CD4-positive, alpha-beta T cell treated with Interleukin-4 for 4 hours (primary cell): Measurements from ENCODE around the gene TRIML2.

Source experiments
- DNase-seq: peaks from one replicate; pipeline ENCODE4 v3.0.0-alpha.2; 2020

The TRIML2 gene, protein sequence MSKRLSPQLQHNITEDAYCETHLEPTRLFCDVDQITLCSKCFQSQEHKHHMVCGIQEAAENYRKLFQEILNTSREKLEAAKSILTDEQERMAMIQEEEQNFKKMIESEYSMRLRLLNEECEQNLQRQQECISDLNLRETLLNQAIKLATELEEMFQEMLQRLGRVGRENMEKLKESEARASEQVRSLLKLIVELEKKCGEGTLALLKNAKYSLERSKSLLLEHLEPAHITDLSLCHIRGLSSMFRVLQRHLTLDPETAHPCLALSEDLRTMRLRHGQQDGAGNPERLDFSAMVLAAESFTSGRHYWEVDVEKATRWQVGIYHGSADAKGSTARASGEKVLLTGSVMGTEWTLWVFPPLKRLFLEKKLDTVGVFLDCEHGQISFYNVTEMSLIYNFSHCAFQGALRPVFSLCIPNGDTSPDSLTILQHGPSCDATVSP

GRCh38 chr4:188109157-188109755, at the start of gene TRIML2:
TRIML2 (minus strand) TSS chr4:188109603; CDS start chr4:188105368, 4,235 bp downstream.
- DNase-seq: no peak

DNA sequence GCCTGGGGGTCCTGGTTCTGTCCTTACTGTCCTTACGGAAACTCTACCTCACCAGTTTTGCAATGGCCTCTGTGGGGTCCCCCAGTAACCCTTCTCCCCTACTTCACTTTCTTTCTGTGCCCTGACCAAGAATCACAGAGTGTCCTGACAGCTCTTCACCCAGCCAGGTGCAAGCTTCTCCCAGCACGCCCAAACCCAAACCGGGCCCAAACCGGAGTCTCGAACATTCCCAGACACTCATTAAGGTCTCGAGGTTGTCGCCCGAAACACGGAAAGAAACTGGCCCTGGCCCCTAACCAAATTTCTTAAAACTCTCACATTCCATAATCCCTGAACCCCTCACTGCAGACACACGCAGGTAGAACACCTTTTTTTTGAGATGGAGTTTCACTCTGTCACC, 48.9 kb upstream of the TRIML2 start:
- DNase-seq: no peak

DNA sequence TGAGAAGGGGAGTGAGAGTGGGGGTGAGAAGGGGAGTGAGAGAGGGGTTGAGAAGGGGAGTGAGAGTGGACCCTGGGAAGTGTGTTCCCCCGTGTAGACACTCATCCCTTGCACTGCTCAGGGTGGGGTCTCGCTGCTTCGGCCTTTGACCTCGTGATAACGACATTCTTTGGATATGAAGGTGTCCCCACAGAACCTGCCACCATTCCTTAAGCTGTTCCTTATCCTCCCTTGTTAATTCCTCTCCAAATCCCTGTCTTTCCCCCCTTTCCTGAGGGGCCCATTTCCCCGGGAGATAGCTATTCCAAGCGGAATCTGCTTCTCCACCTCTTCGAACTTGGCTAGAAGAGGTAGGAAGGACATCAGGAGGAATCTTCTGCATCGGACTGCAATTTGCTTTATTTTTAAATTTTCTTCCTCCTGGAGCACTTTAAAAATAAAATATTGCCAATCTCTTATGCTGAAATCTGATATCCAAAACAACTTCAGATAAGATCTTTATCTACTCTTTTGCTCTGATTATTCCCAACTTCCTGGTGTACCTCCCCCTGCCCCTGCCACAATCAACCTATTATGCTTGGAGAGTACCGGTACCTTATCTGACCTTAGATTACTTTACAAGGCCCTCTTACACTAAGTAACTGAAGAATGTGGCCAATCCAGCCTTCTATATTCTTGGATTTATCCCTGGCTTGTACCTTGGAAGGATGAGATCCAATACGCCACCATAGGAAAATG, 45.4 kb upstream of the TRIML2 start:
- DNase-seq: no peak

DNA sequence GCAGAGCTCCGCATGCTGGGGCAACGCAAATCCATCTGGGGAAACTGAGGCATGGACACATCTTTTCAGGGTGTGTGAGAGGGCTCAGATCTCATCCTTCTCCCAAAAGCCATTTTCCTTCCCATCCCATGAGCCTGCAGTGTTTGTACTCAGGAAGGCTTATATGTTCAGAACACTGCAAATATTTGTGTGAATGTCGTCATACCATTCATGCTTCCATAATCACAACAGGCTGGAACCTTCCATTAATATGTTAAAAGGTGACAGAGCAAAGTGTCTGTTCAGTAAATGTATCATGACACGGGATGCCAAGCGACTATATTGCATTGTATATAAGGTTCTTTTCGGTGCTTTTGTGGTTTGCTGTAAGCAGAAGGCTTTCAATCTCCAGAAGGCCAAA, 38.4 kb upstream of the TRIML2 start:
- DNase-seq: no peak

DNA sequence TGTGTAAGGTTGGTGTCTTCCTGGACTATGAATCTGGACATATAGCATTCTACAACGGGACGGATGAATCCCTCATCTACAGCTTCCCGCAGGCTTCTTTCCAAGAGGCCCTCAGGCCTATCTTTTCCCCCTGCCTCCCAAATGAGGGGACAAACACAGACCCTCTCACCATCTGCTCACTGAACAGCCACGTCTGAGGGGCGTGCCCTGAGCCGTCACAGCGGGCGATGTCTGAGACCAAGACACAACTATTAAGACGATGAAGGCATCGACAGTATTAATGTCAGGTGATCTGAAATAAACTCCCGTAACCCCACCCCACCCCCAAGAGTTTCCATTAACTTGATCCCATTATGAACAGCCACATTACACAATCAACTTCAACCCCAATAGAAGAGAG, 37.8 kb upstream of the TRIML2 start:
- no peak for DNase-seq

DNA sequence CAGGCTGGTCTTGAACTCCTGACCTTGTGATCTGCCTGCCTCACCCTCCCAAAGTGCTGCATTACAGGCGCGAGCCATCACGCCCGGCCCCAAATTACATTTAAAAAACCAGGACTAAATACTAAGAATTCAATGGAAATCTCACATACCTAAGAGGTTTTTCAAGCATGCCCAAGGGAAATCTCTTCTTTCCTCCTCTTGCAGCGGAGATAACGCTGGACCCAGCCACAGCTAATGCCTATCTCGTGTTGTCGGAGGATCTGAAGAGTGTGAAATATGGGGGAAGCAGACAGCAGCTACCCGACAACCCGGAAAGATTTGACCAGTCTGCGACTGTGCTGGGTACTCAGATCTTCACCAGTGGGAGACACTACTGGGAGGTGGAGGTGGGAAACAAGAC, 37.2 kb upstream of the TRIML2 start:
- no peak for DNase-seq

GRCh38 chr4:188145601-188146000, 36.2 kb upstream of the TRIML2 start:
- no peak for DNase-seq

DNA sequence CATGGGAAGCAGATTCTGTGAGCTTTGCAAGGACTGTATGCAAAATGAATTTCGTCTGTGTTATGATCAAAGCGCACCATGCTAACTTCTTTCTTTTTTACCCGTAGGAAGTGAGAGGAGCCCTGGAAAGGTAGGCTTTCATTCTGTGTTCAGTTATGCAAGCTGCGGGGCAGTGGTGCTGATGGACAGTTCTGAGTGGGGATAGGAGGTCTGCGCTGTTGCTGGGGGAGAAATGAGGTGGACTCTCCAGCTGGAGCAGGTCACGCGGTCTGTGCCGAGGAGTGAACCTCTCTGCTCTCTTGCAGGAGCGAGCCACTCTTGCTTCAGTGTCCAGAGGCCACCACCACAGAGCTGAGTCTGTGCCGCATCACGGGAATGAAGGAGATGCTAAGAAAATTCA, 34.3 kb upstream of the TRIML2 start:
- no peak for DNase-seq

DNA sequence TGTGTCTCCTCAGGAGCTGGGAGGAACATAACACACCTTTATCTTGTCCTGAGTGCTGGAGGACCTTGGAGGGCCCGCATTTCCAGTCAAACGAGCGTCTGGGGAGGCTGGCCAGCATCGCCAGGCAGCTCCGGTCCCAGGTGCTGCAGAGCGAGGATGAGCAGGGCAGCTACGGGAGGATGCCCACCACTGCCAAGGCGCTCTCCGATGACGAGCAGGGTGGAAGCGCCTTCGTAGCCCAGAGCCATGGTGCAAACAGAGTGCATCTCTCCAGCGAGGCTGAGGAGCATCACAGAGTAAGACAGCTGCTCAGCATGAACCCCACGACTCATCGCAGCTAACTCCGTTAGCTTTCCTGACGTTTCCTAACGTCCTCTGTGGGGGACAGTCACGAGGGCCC, 30.3 kb upstream of the TRIML2 start:
- DNase-seq: no peak

DNA sequence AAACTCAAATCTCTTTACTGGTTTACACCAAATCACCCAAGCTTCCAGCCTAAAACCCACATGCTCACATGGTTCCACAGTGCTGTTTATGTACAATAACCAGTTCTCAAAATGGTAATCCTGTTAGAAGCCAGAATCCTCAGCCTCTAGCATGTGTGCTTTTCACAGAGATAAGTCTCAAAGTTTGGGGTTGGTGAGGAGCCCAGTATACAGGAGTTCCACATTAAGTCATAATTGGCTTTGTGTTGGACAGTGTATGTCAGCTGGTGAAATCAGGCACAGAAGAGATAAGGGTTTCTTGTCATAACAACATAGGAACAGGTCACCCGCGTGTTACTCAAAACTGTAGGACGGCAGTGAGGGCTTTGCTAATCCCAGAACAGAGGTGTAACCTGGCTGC, 29.7 kb upstream of the TRIML2 start, which contains the start of gene TRIML1:
Gene TRIML1, plus strand, starts transcription at position 301 of the 400 bp plus-strand sequence. CDS start 118 bp downstream, outside the sequence.
- DNase-seq: no peak

GRCh38 chr4:188138227-188138626, 28.8 kb upstream of the TRIML2 start:
- no peak for DNase-seq

DNA sequence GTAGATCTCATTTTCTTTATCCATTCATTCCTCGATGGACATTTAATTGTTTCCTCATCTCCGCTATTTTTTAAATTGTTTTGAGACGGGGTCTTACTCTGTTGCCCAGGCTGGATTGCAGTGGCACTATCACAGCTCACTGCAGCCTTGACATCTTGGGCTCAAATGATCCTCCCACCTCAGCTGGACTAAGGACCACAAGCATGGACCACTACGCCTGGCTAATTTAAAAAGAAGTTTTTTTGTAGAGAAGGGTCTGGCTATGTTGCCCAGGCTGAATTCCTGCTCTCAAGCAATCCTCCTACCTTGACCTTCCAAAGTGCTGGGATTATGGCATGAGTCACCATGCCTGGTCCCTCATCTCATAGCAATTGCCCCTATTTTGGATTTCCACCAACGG, 22.8 kb upstream of the TRIML2 start:
- no peak for DNase-seq

DNA sequence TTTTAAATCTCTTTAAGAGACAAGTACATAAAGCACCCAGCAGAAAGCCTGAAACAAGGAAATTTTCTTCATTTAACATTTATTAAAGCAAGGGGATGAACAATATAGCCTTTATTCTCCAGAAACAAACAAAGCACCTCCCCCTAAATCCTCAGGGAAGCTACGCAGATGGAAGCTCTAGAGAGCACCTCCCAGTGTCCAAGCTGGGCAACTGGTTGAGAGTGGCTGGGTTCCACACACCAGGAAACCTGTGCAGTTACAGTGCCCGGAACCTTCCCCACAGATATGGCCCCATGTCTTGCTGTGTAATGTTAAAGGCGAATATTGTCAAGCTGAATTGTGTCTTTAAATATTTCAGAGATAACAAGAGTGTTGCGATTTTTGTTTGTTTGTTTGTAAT, 21.0 kb upstream of the TRIML2 start:
- no peak for DNase-seq

- DNase-seq: no peak
Observed at GRCh38 chr4:188127214-188127874, 17.9 kb upstream of the TRIML2 start.

DNA sequence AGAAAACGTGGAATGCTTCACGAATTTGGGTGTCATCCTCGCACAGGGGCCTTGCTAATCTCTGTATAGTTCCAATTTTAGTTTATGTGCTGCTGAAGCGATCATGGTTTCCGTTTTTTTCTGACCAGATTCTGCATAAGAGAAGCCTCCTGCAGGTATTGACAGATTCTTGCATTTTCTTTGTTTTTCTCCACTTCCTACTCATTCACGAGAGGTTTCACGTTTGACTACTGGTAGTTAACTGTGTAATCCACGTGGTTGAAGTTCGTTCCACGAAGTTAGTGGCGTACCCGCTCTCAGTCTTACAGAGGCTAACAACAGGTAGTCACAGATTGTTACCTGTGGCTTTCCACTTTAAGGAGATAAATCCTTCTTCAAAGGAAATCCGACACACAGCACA, 12.1 kb upstream of the TRIML2 start:
- DNase-seq: no peak

DNA sequence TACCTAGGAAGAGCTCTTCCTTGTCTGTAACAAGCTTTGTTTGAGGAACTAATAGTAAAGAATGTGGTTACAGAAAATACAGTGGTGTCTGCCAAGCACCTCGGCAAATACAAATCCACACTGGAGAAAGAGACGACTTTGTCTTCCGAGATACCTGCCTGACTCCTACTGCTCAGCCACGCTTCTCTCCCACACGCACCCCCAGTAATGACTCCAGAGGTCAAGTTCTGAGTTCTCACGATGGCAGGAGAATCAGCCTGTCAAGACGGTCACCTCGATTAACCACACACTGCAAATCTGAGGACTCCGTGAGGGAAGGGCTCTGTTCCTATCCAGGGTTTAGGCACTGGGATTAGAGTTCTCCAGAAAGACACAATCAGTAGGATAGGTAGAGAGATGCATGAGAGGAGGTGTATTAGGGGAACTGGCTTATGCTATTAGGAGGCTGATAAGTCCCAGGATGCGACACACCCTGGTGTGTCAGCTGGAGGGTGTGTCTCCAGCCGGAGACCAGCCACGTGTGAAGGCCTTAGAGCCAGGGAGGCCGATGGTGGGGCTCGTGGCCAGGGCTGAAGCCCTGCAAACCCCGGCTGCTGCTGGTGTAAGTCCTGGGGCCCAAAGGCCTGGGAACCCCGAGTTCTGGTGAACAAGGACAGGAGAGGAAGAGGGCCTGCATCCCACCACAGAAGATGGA, 8.4 kb upstream of the TRIML2 start:
- no peak for DNase-seq

DNA sequence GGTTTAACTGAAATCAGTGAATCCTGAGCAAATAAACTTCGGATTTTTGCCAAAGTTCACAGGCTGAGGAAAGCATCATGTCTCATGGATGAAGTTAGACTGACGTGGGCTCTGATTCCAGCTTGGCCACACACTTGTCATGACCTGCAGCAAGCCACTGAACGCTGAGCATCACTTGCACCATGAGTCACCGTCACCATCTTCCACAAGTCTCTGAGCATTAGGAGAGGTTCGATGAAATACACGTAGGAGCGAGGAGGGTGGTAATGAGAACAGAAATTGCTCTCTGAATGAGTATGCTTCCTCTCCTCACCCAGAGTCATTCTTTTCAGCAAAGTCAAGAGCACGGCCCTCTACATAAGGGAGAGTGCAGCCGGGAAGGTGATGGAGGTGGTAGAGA, 3.8 kb upstream of the TRIML2 start:
- no peak for DNase-seq

DNA sequence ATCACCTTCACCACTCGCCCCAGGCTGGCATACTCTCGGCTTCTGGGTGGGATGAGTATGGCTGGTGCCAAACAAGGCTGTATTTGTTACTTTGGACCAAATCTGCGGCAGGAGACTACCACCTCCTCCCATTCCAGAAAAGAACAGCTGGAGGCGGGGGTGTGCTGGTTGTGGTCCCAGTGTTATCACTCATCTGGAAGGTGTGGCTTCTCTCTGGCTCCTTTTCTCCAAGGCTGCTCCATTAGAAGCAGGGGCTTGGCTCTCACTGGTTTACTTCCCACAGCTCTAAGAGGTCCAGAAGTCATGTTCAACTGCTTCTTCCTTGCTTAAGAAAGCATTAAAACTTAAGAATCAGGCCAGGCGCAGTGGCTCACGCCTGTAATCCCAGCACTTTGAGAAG, 2.6 kb upstream of the TRIML2 start:
- DNase-seq: no peak

DNA sequence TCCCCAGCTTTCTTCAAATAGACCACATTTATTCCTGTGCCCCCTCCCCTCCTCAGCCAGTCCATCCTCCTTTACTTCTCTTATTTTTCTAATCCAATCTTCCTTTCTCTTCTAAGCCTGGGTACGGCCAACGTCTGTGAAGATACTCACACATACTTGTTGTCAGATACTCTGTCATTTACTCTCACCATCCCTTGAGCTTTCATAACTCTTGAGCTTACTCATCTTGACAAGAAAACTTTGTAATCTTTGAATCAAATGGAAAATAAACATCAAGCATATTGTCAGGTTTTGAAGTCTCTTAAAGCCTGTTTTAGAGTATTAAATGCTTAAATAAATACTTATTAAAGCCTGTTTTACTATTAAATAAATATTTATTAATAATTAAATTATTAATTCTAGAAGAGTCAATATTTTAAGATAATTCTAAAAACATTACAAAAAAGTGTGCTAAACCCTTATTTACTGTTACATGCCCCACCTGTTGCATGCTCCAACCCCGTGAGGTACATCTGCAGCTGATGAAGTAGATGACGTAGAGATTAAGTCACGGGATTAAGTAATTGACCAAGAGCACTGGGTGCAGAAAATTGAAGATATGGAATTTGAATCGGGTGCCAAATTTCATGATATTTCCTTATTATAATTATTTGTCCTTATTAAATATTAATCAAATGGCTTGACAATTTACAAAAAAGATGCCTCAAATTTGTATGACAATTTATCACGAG, 1.5 kb upstream of the TRIML2 start:
- DNase-seq: no peak

- DNase-seq: no peak
Observed at GRCh38 chr4:188110036-188110435, 633 bp upstream of the TRIML2 start.

DNA sequence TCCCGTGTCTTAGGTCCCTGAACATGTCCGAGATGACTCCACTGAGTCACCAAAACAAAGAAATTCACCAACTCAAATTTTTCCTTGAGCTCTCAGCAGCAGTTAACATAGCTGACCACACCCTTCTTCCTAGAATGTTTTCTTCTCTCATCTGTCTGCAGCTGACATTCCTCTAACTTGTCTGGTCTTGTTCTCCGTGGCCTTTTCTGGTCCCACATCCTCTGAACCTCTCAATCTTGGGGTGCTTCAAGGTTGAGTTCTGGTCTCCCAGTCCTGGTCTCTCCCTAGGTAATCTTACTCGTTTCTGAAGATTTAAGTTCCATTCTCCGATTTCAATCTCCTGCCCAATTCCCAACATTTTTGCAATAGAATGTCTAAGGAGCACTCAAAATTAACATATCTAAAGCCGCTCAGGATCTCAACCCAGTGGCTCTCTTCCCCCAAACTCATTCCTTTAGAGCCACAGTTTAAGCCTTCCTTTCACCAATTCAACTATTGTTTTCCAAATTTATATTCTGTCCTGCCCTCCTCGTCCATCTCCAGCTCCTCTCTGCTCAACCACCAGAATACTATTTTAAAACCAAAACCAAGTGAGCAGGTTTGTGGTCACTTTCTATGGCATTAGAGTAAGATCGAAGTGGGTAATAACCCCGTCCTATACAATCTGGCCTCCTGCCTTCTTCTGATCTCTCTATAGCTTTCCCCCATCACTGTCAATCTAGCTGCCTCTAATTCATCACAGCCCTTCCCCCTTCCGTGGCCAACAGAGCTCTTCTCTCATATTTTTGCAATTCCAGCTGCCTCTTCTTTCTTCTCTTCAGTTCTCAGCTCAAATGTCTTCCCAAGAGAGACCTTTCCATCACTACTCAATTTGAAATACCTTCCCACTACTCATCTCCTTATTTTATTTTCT, 1.2 kb downstream of the TRIML2 start:
- no peak for DNase-seq
